ENCODE results near the gene FANCC.

Gene FANCC

GRCh38 chr9:95107001-95107749 is 210.3 kb downstream of the FANCC start:
- DNase-seq (ENCODE audit: low read depth): no peak
- TF ChIP-seq, protein P1, sequence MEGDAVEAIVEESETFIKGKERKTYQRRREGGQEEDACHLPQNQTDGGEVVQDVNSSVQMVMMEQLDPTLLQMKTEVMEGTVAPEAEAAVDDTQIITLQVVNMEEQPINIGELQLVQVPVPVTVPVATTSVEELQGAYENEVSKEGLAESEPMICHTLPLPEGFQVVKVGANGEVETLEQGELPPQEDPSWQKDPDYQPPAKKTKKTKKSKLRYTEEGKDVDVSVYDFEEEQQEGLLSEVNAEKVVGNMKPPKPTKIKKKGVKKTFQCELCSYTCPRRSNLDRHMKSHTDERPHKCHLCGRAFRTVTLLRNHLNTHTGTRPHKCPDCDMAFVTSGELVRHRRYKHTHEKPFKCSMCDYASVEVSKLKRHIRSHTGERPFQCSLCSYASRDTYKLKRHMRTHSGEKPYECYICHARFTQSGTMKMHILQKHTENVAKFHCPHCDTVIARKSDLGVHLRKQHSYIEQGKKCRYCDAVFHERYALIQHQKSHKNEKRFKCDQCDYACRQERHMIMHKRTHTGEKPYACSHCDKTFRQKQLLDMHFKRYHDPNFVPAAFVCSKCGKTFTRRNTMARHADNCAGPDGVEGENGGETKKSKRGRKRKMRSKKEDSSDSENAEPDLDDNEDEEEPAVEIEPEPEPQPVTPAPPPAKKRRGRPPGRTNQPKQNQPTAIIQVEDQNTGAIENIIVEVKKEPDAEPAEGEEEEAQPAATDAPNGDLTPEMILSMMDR (IDR thresholded peaks at IDR 0.05; ENCODE audit: insufficient read depth, low read depth, low read length, missing control alignments): no peak
- H3K4me3 ChIP-seq (ENCODE audit: low read length): no peak overlapping the region

DNA sequence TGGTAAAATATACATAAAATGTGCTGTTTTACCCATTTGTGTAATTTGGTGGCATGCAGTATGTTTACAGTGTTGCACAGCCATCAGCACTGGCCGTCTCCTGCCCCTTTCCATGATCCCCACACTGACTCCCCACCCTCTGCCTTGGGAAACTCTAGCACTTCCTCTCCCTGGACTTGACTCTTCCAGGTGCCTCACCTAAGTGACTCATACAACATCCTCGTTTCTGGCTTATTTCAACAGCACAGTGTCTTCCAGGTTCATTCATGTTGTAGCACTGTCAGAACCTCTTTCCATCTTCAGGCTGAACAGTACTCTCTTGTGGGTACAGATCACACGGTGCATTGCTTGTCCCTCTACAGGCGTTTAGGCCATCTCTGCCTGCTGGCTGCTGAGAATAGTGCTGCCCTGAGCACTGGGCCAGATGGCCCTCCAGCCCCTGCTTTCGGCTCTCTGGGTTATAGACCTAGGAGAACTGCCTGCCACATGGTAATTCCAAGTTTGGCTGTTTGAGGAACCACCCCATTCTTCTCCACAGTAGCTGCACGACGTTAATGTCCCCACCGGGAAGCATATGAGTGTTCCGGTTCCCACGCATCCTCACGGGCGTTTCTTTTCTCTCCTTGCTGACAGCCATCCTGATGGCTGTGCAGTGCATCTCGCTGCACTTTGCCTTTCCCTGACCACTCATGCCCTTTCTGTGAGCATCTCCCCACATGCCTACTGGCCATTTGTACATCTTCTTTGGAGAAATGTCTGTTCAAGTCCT is 211.8 kb downstream of the FANCC start:
- no peak overlapping the region for H3K4me3 ChIP-seq (ENCODE audit: low read length)
- TF ChIP-seq, protein P1 (IDR thresholded peaks at IDR 0.05; ENCODE audit: insufficient read depth, low read depth, low read length, missing control alignments): no peak
- peak; percentile 95 for DNase-seq (ENCODE audit: low read depth)

GRCh38 chr9:95104980-95105379 is 212.5 kb downstream of the FANCC start:
- TF ChIP-seq, protein P1 (IDR thresholded peaks at IDR 0.05; ENCODE audit: insufficient read depth, low read depth, low read length, missing control alignments): no peak
- DNase-seq (ENCODE audit: low read depth): peak; percentile 46
- no peak overlapping the region for H3K4me3 ChIP-seq (ENCODE audit: low read length)

- DNase-seq (ENCODE audit: low read depth): no peak
- no peak overlapping the region for H3K4me3 ChIP-seq (ENCODE audit: low read length)
- TF ChIP-seq, protein P1 (IDR thresholded peaks at IDR 0.05; ENCODE audit: insufficient read depth, low read depth, low read length, missing control alignments): no peak
Observed at GRCh38 chr9:95104581-95104960, 212.9 kb downstream of the FANCC start.

DNA sequence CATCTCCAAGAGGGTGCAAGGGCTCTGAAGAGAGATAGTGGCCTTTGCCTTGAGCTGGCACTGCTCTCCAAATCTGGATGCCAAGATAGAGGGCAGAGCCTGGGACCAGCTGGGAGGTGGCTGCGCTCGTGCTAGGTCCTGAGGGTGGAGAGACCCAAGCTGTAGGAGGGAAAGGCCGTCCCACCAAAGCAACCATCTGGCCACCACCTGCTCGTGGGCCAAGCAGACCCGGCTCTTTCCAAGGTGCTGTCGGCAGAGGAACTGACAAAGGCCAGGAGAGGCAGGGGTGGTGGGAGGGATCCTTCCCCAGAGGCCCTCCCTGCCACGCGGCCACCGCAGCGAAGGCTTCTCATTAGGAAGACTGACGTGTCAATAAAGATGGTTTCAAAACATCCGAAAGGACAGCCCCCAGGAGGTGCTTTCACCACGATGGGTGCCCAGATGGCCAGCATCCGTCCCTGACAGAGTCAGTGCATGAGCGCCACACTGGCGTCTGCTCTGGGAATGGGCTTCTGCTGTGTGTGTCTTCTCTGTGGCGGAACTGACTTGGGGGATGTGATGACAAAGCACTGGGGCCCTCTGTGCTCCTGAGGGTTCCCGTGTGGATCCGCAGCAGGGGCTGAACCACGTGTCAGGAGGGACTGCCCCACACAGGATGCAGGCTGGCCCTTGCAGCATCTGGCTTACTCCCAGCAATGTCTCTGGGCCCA is 213.5 kb downstream of the FANCC start:
- TF ChIP-seq, protein P1 (IDR thresholded peaks at IDR 0.05; ENCODE audit: insufficient read depth, low read depth, low read length, missing control alignments): no peak
- DNase-seq (ENCODE audit: low read depth): no peak
- no peak overlapping the region for H3K4me3 ChIP-seq (ENCODE audit: low read length)

DNA sequence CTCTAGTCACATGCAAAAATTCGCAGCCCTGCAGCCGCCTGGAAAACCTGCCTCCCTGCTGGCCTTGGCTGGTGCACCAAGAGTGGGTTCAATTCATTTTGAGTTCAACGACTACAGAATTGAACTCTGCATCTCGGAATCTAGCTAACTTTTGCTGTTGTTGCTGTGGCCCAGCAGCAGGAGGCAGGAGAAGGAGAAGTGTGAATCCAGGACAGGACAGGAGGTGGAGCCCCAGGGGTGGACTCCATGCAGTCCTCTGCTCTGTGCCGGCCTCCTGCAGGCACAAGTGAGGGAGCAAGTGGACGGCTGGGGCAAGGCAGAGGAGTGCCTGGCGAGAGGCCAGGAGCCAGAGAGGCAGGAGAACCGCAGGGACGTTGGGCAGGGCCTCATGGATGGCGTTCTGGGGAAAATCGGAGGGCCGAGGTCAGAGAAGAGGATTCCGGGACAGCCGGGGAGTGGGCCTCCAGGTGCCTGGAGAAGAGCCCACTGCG is 214.2 kb downstream of the FANCC start:
- DNase-seq (ENCODE audit: low read depth): no peak
- TF ChIP-seq, protein P1 (IDR thresholded peaks at IDR 0.05; ENCODE audit: insufficient read depth, low read depth, low read length, missing control alignments): peak; percentile 14
- H3K4me3 ChIP-seq (ENCODE audit: low read length): no peak overlapping the region
